H9 (cell line): Measurements from ENCODE around the gene VTN. TPM values are rescaled to one million over a fixed set of nuclear protein-coding genes. Genes with fewer than 3 reads are reported as not detected.

Experiments used
- DNase-seq: peaks from one replicate; pipeline ENCODE4 v3.0.0-alpha.2; 2017
- H2AFZ ChIP-seq: one replicate; pipeline ENCODE4 v1.6.1; 2013; ENCODE audit warnings: mild to moderate bottlenecking, low read length, control low read depth, moderate library complexity
- H2AK5ac ChIP-seq: 2 replicates; pipeline ENCODE4 v1.6.1; 2013; ENCODE audit warnings: low read length, control low read depth, mixed read lengths; ENCODE audit not compliant: insufficient read length
- H2BK120ac ChIP-seq: one replicate; pipeline ENCODE4 v1.6.1; 2013; ENCODE audit warnings: low read depth, mild to moderate bottlenecking, low read length, control low read depth, inconsistent platforms; ENCODE audit not compliant: poor library complexity, severe bottlenecking
- H2BK12ac ChIP-seq: 2 replicates; pipeline ENCODE4 v1.6.1; 2013; ENCODE audit warnings: low read length, control low read depth, mixed read lengths, low read depth; ENCODE audit not compliant: insufficient read length
- H2BK15ac ChIP-seq: 2 replicates; pipeline ENCODE4 v1.6.1; 2013; ENCODE audit warnings: low read depth, low read length, control low read depth
- H2BK20ac ChIP-seq: one replicate; pipeline ENCODE4 v1.6.1; 2013; ENCODE audit warnings: low read depth, mild to moderate bottlenecking, low read length, control low read depth, inconsistent platforms; ENCODE audit not compliant: poor library complexity, severe bottlenecking
- H2BK5ac ChIP-seq: 2 replicates; pipeline ENCODE4 v1.6.1; 2013; ENCODE audit warnings: low read length, control low read depth, mixed read lengths; ENCODE audit not compliant: insufficient read length
- H3K14ac ChIP-seq: 2 replicates; pipeline ENCODE4 v1.6.1; 2013; ENCODE audit warnings: low read length, control low read depth; ENCODE audit not compliant: insufficient read depth
- H3K18ac ChIP-seq: 2 replicates; pipeline ENCODE4 v1.6.1; 2013; ENCODE audit warnings: low read depth, mild to moderate bottlenecking, mixed read lengths, low read length, control low read depth; ENCODE audit not compliant: insufficient read length
- H3K23ac ChIP-seq: 2 replicates; pipeline ENCODE4 v1.6.1; 2013; ENCODE audit warnings: low read length, control low read depth, mixed read lengths, low read depth; ENCODE audit not compliant: insufficient read length
- H3K23me2 ChIP-seq: 2 replicates; pipeline ENCODE4 v1.6.1; 2013; ENCODE audit warnings: low read depth, mild to moderate bottlenecking, mixed read lengths, low read length, control low read depth; ENCODE audit not compliant: insufficient read length, poor library complexity, severe bottlenecking
- H3K27ac ChIP-seq: 2 replicates; pipeline ENCODE4 v1.5.1; 2013; ENCODE audit warnings: low read length, control low read depth, mixed read lengths, low read depth; ENCODE audit not compliant: insufficient read length
- H3K27me3 ChIP-seq: 2 replicates; pipeline ENCODE4 v1.6.1; 2013; ENCODE audit warnings: low read length, control low read depth, inconsistent platforms; ENCODE audit not compliant: insufficient read depth
- H3K4ac ChIP-seq: 2 replicates; pipeline ENCODE4 v1.6.1; 2013; ENCODE audit warnings: low read depth, mild to moderate bottlenecking, control low read depth, inconsistent platforms, low read length, moderate library complexity
- H3K4me1 ChIP-seq: 2 replicates; pipeline ENCODE4 v1.6.1; 2013; ENCODE audit warnings: low read length, control low read depth, inconsistent platforms; ENCODE audit not compliant: insufficient read depth
- H3K4me2 ChIP-seq: 2 replicates; pipeline ENCODE4 v1.6.1; 2013; ENCODE audit warnings: low read length, control low read depth, mixed read lengths; ENCODE audit not compliant: insufficient read length, insufficient read depth
- H3K56ac ChIP-seq: 2 replicates; pipeline ENCODE4 v1.6.1; 2013; ENCODE audit warnings: low read depth, mild to moderate bottlenecking, mixed read lengths, low read length, control low read depth; ENCODE audit not compliant: insufficient read length
- H3K79me1 ChIP-seq: 2 replicates; pipeline ENCODE4 v1.6.1; 2013; ENCODE audit warnings: low read depth, mild to moderate bottlenecking, moderate library complexity, low read length, control low read depth, inconsistent platforms; ENCODE audit not compliant: insufficient read depth, poor library complexity, severe bottlenecking
- H3K79me2 ChIP-seq: 2 replicates; pipeline ENCODE4 v1.6.1; 2013; ENCODE audit warnings: low read length, control low read depth, inconsistent platforms; ENCODE audit not compliant: insufficient read depth
- H3K9ac ChIP-seq: 2 replicates; pipeline ENCODE4 v1.6.1; 2013; ENCODE audit warnings: low read length, control low read depth, mixed read lengths; ENCODE audit not compliant: insufficient read length; ENCODE audit errors: extremely low read depth
- H3K9me3 ChIP-seq: one replicate; pipeline ENCODE4 v1.6.1; 2013; ENCODE audit warnings: low read depth, low read length, inconsistent platforms; ENCODE audit not compliant: control insufficient read depth
- H3T11ph ChIP-seq: one replicate; pipeline ENCODE4 v1.6.1; 2013; ENCODE audit warnings: mild to moderate bottlenecking, low read length, control low read depth, inconsistent platforms
- H4K20me1 ChIP-seq: one replicate; pipeline ENCODE4 v1.6.1; 2013; ENCODE audit not compliant: control insufficient read depth, insufficient read length, insufficient read depth
- H4K5ac ChIP-seq: 2 replicates; pipeline ENCODE4 v1.6.1; 2013; ENCODE audit warnings: low read depth, mild to moderate bottlenecking, mixed read lengths, low read length, control low read depth; ENCODE audit not compliant: insufficient read length
- H4K8ac ChIP-seq: replicated peaks from 2 replicates; pipeline ENCODE4 v1.6.1; 2013; ENCODE audit warnings: low read length, control low read depth, mixed read lengths, low read depth; ENCODE audit not compliant: insufficient read length
- H4K91ac ChIP-seq: 2 replicates; pipeline ENCODE4 v1.6.1; 2013; ENCODE audit warnings: low read depth, mild to moderate bottlenecking, moderate library complexity, mixed read lengths, low read length, control low read depth; ENCODE audit not compliant: insufficient read length
- H3K27ac Mint-ChIP-seq, 3 experiments: 2 replicates in 2 of 3; 3 replicates in 1 of 3; pipeline ENCODE4 v1.8.0; 2020 to 2021; ENCODE audit warnings: mixed read lengths in 3 of 3, mild to moderate bottlenecking in 1 of 3, moderate library complexity in 1 of 3
- H3K27me3 Mint-ChIP-seq: 2 replicates; pipeline ENCODE4 v1.8.0; 2021; ENCODE audit warnings: low read depth, mild to moderate bottlenecking, moderate library complexity, mixed read lengths
- H3K36me3 Mint-ChIP-seq, 3 experiments: 2 replicates in 2 of 3; 3 replicates in 1 of 3; pipeline ENCODE4 v1.8.0; 2020 to 2021; ENCODE audit warnings: low read depth in 3 of 3, mixed read lengths in 3 of 3; ENCODE audit not compliant: insufficient read depth in 1 of 3
- H3K4me1 Mint-ChIP-seq, 2 experiments: 2 replicates each; pipeline ENCODE4 v1.8.0; 2020; ENCODE audit warnings: mixed read lengths in 2 of 2
- H3K4me3 Mint-ChIP-seq, 2 experiments: 2 replicates in 1 of 2; 3 replicates in 1 of 2; pipeline ENCODE4 v1.8.0; 2020 to 2021; ENCODE audit warnings: mild to moderate bottlenecking in 2 of 2, mixed read lengths in 2 of 2, moderate library complexity in 1 of 2
- H3K9me3 Mint-ChIP-seq, 2 experiments: 2 replicates in 1 of 2; 3 replicates in 1 of 2; pipeline ENCODE4 v1.8.0; 2020; ENCODE audit warnings: mild to moderate bottlenecking in 2 of 2, mixed read lengths in 2 of 2, moderate library complexity in 1 of 2
- WGBS: extraction: QIAGEN DNeasy Blood & Tissue Kit; methylation state at CpG from one replicate; pipeline ENCODE4 v1.1.7; 2013; ENCODE audit warnings: missing lambda C conversion rate, low lambda C conversion rate, mixed read lengths; ENCODE audit not compliant: insufficient read length; ENCODE audit errors: extremely low coverage; 5-methylcytosine and 5-hydroxymethylcytosine counted together
- total RNA-seq: library from RNA; stranded (reverse); gene quantifications from 2 replicates; pipeline ENCODE4 v1.2.1, GENCODE V29; 2021
- TF ChIP-seq, protein P1 (sequence below): fragments of 200-600 bp; sonication (generic); conservative IDR thresholded peaks from 3 replicates; pipeline ENCODE4 v1.8.0; 2021; ENCODE audit warnings: antibody characterized with exemption, mild to moderate bottlenecking

Gene VTN
- total RNA-seq, 1 experiment from 2014 or later = not detected

DNA sequence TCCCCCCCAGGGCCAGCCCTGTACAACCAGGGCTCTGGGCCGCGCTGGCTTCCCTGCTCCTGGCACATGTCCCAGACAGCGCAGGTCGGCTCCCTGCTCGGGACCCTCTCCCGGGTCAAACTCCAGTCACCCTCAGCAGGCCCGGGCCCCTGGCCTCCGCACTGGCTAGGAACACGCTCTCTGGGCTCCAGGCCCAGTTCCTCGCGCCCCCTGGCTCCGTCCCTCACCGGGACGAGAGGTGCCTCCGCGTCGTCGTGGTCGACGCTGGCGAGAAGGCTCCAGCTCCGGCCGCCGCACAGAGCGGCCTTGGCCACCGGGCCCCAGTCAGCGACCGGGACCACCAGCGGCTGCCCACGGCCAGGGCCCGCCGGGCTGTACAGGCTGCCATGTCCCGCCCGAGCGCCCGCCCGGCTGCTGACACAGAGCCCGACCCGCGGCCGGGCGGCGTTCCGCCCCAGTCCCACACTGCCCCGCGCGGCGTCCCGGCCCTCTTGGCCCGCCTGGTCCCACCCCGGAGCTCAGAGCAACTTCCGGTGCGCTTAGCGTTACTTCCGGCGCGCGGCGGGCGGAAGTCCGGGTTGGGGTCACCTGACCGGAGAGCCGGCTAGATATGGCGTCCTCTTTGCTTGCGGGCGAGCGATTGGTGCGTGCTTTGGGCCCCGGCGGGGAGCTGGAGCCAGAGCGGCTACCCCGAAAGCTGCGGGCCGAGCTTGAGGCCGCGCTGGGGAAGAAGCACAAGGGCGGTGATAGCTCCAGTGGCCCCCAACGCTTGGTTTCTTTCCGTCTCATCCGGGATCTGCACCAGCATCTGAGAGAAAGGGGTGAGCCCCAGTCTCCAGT is 12.8 kb downstream of the VTN start, which contains the start of gene POLDIP2:
Gene POLDIP2 (minus strand): TSS at position 467 of the 840 bp plus-strand sequence. CDS start 79 bp downstream, at position 388.
- Histone ChIP-seq H4K5ac (no peak within 1 kb of the TSS), H3K23ac (no peak within 1 kb of the TSS), H2AFZ (no peak within 1 kb of the TSS), H3K27me3 (no peaks in the 10 kb centered on the region), H2BK20ac (no peak within 1 kb of the TSS), H4K91ac (no peak within 1 kb of the TSS), H3K79me1 (peaks cover 5% of the 10 kb centered on the region), H3K14ac (peak within 1 kb of the TSS; percentile 62), H2BK5ac (no peak within 1 kb of the TSS), H2AK5ac (no peak within 1 kb of the TSS), H2BK15ac (no peak within 1 kb of the TSS), H4K8ac (no peak within 1 kb of the TSS), H3T11ph (no peak within 1 kb of the TSS), H3K9me3 (no peaks in the 10 kb centered on the region), H2BK12ac (no peak within 1 kb of the TSS), H3K4me2 (peak within 1 kb of the TSS; percentile 91), H3K9ac (peak within 1 kb of the TSS; percentile 81), H3K23me2 (peaks cover 6% of the 10 kb centered on the region), H3K79me2 (no peaks in the 10 kb centered on the region), H3K18ac (peak within 1 kb of the TSS; percentile 67), H3K56ac (no peak within 1 kb of the TSS), H3K4me1 (no peaks in the 10 kb centered on the region), H3K27ac (no peak within 1 kb of the TSS), H3K4ac (no peak within 1 kb of the TSS), H4K20me1 (no peaks in the 10 kb centered on the region), H2BK120ac (no peak within 1 kb of the TSS)
- TF ChIP-seq, protein P1, sequence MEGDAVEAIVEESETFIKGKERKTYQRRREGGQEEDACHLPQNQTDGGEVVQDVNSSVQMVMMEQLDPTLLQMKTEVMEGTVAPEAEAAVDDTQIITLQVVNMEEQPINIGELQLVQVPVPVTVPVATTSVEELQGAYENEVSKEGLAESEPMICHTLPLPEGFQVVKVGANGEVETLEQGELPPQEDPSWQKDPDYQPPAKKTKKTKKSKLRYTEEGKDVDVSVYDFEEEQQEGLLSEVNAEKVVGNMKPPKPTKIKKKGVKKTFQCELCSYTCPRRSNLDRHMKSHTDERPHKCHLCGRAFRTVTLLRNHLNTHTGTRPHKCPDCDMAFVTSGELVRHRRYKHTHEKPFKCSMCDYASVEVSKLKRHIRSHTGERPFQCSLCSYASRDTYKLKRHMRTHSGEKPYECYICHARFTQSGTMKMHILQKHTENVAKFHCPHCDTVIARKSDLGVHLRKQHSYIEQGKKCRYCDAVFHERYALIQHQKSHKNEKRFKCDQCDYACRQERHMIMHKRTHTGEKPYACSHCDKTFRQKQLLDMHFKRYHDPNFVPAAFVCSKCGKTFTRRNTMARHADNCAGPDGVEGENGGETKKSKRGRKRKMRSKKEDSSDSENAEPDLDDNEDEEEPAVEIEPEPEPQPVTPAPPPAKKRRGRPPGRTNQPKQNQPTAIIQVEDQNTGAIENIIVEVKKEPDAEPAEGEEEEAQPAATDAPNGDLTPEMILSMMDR = 0 out of 3 replicates have a peak, but pooled peaks have one; percentile 10
- peaks cover 32 to 58% (median 52%) of the 10 kb centered on the region in 3 experiments; a peak in 6 of 7 replicates for H3K36me3 Mint-ChIP-seq
- no CpG with 5 or more reads among the region's 80 CpGs for WGBS
- H3K4me3 Mint-ChIP-seq = peak within 1 kb of the TSS; percentile 90
- no peaks in the 10 kb centered on the region; a peak in 1 of 5 replicates for H3K9me3 Mint-ChIP-seq
- DNase-seq = peak; percentile 98
- H3K27me3 Mint-ChIP-seq = no peaks in the 10 kb centered on the region
- peaks cover 14 to 15% of the 10 kb centered on the region in 2 experiments for H3K4me1 Mint-ChIP-seq
- H3K27ac Mint-ChIP-seq = peak within 1 kb of the TSS; percentile 92 to 99 (median 96)
